Ammon's horn (tissue), 1 donor: ENCODE data around the gene GCGR.

Experiments
- DNase-seq: peaks from one replicate; pipeline ENCODE4 v3.0.0-alpha.2; 2016; ENCODE audit warnings: low spot score

The GCGR gene

GRCh38 chr17:81803728-81804558 is at the start of gene GCGR:
Gene GCGR (plus strand): TSS chr17:81804150. CDS start chr17:81809019, 4,869 bp downstream.
- no peak for DNase-seq

DNA sequence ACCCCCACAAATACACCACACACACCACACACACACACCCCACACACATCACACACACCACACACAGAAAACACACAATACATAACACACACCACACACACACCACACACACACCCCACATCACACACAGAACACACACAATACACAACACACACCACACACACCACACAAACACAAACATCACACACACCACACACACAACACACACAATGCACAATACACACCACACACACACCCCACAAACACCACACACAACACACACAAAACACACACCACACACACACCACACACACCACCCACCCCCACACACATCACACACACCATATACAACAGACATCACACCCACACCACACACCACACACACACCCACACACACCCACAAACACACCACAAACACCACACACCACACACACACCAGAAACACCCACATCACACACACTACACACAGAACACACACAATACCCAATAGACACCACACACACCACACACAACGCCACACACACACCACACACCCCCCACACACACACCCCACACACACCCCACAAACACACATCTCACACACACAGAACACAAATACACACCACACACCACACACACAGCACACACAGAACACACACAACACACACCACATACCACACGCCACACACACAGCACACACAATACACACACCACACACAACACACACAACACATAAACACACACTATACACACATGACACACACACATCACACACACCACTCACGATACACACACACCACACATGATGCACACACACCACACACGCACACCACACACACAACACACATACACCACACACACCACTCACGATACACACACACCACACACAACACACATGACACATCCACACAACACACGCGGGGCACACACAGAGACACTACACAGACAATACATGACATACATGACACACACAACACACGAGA is 11.0 kb upstream of the GCGR start:
- no peak for DNase-seq

GRCh38 chr17:81794074-81794476 is 9.9 kb upstream of the GCGR start:
- DNase-seq = no peak

DNA sequence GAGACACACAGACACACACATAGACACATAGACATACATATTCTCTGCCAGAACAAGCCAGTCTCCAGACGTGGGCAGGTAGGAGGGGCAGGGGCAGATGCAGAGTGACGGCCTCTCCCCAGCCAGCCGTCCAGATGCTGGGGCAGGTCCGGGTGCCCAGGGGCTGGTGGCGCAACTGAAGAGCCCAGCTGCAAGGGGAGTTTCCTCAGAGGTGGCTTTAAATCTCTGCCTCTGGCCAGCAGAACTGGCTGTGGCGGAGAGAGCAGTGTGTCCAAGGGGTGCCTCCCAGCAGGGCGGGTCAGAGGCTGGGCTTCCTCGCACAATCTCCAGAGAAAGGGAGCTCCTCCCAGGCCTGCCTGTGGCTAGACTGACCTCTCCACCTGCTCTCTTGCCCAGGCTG is 9.4 kb upstream of the GCGR start:
- no peak for DNase-seq

GRCh38 chr17:81801327-81801726 is 2.6 kb upstream of the GCGR start:
- no peak for DNase-seq

DNA sequence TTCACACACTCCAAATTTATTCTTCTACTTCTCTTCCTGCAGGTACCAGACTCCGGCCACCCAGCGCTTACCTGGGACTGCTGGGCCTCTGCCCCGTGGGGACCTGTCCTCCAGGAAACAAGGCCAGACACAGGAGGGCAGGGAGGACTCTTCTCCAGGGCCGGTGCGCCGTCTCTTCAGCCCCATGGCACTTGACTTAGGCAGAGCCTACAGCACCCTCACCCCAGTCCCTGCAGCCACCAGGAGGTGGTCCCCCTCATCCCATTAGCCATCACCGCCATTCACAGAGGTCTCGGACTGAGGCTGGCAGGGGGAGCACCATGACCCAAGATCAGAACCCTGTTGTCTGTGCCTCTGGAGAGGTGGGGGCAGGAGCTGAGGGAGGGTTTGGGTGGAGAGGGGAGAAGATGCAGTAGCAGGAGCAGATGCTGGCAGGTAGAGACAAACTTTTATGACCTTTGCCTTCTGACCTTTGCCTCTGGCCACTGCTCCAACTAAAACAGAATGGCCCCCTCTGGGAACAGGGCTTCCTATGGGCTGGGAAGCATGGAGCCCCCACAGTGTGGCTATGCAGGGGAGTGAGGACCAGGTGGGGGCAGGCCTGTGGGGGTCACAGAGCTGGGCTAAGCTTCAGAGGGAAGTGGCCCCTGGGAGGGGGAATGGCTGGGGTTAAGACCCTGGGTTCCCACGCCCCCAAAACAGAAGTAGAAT is 1.7 kb upstream of the GCGR start:
- DNase-seq = no peak

GRCh38 chr17:81802856-81803643 is 900 bp upstream of the GCGR start:
- DNase-seq = no peak

GRCh38 chr17:81804559-81805399 is 829 bp downstream of the GCGR start:
- no peak for DNase-seq

DNA sequence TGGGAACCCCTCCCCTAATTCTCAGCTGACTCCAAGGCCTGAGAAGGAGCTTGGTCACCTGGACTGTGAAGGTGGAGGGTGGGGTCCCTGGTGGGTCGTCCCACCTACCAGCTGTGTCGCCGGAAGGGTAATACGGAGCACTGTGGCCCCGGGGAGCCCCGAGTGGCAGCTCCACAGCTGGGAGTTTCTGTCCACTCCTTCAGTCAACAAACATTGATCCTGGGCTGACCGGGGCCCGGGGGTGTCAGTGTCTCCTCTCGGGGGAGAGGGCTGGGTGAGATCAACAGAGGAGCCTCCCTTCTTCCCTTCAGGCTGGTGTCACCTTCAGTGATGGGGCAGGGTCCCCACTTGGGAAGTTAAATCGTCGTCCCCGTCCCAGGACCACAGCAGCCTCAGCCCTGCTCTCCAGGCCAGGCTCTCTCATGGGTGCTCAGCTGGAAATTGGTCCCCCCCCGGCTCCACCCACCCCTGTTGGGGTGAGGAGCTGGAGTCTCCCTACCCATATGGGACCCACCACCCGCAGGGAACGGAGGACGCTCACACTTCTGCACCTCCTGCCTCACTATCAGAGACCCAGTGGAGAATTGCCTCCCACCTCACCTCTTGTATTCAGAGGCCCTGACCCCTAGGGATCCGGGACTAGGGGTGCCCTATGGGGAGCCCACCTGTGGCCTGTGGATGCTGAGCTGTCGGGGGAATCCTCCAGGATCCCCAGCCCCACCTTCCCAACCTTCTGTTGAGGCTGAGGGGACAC is 1.9 kb downstream of the GCGR start:
- DNase-seq = no peak

DNA sequence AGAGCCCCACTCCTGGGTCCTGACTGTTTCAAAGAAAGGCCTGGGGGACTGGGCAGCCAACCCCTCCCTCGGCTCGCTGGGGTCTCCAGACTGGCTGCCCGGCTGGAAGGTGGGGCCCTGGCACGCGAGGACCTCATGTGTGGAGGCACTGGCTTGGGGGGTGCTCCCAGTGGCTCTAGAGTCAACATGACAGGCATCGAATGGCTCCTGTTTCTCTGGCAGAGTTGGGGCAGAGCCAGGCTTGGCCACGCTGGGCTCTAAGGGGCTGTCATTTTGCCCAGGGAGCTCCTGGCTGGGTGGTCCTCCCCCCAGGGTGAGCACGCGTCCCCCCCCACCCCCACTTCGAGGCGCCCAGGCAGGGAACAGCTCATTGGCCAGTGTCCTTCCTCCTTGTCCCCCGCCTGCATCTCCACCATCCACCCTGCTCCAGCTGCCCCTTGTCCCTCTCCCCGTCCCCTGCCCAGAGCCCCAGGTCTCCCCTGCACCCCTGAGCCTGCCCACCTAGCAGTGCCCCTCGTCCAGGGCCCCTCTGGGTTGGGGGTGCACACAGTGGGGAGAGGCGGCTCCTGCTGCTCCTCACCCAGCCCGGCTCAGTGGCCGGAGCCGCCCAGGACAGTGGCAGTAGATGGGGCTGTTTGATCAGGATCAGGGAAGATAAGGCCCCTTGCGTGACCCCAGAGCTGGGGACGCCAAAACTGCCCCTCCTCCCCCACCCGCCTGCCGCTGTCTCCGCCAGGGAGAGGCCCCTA is 2.7 kb downstream of the GCGR start:
- DNase-seq = no peak

DNA sequence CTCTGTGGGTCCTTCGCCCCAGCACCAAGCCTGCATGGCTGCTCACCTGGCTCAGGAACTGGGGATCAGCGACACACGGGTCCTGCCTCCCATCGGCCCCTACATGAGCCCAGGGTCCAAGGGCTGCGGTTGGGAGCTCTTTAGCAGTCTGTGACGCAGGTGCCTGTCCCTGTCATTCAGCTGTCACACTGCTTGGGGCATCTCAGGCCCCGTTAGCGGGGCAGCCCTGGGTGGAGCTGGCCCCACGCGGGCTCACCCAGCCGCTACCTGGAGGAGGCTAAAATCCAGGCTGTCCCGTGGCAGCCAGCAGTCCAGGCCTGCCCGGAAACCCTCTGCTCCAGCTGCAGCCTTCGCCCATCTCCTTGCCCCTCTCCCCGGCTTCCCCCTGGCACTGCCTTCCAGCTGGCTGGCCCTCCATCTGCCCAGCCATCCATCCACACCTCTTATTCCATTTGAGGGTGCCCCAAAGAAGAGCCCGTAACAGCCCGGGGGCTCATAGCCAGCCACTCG is 3.3 kb downstream of the GCGR start:
- DNase-seq = no peak

GRCh38 chr17:81807839-81808238 is 3.9 kb downstream of the GCGR start:
- DNase-seq = no peak

DNA sequence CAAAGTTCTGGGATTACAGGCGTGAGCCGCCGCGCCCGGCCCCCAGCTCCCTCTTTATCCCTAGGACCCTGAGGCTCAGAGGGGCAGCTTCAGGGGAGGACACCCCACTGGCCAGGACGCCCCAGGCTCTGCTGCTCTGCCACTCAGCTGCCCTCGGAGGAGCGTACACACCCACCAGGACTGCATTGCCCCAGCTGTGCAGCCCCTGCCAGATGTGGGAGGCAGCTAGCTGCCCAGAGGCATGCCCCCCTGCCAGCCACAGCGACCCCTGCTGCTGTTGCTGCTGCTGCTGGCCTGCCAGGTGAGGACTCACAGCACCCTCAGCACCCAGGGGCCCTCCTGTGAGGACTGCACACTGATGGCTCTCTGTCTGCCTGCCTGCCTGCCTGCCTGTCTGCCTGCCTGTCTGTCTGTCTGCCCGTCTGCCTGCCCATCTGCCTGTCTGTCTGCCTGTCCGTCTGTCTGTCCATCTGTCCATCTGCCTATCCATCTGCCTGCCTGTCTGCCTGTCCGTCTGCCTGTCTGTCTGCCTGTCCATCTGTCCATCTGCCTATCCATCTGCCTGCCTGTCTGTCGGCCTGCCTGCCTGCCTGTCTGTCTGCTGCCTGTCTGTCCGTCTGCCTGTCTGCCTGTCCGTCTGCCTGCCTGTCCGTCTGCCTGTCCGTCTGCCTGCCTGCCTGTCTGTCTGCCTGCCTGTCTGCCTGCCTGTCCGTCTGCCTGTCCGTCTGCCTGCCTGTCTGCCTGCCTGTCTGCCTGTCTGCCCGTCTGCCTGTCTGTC is 5.0 kb downstream of the GCGR start:
- no peak for DNase-seq

- DNase-seq = no peak
Measured at GRCh38 chr17:81809556-81809998, 5.6 kb downstream of the GCGR start.

- DNase-seq = no peak
Measured at GRCh38 chr17:81810476-81810875, 6.5 kb downstream of the GCGR start.

DNA sequence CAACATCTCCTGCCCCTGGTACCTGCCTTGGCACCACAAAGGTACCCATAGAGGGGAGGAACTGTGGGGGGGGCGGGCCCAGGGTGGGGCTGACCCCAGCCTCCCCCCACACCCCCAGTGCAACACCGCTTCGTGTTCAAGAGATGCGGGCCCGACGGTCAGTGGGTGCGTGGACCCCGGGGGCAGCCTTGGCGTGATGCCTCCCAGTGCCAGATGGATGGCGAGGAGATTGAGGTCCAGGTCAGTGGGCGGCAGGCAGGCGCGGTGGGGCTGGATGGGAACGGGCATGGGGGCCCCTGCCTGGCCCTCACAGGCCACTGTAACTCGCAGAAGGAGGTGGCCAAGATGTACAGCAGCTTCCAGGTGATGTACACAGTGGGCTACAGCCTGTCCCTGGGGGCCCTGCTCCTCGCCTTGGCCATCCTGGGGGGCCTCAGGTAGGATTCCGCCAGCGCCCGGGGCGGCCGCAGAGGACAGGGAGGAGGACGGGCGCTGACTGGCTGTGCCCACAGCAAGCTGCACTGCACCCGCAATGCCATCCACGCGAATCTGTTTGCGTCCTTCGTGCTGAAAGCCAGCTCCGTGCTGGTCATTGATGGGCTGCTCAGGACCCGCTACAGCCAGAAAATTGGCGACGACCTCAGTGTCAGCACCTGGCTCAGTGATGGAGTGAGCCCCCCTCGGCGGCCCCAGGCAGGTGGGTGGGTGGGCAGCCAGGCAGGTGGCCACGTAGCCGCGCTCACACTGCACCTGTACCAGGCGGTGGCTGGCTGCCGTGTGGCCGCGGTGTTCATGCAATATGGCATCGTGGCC is 7.1 kb downstream of the GCGR start:
- no peak for DNase-seq
